GM18951 (cell line): ENCODE data around the gene SCYGR2.

Source experiments
- POLR2A ChIP-seq: IDR thresholded peaks from 4 replicates; pipeline ENCODE4 v1.6.1; 2011; ENCODE audit warnings: mild to moderate bottlenecking; ENCODE audit not compliant: insufficient read length, insufficient read depth; ENCODE audit errors: extremely low read depth
- in situ Hi-C: fragments of 300-500 bp; cut with MboI; formaldehyde crosslinking; loops from one replicate; pipeline ENCODE4 v1.12.0; 2022; ENCODE audit warnings: low sequenced_read_pairs, mixed read lengths, inconsistent platforms; ENCODE audit not compliant: unreplicated experiment

SCYGR2 gene

GRCh38 chr2:227597998-227598397, 695 bp upstream of the SCYGR2 start:
- TF ChIP-seq POLR2A, result no peak
- in situ Hi-C loops, result no loop called here

DNA sequence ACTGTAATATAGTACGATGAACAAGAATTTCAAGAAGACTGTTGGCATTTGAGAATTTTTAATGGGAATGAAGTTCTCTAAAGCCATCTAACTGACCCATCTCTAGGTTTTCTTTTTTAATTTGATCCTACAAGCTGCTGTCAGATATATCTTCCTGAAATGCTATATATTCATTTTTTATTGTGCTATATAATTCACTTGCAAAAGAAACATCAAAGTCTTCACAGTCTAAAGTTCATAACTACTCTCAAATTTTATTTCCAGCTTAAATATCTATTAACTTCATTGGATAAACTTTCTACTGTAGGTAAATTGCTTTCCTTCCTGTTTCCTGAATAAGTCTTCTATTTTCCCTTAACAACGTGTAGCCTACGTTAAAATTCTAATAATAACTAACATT, 3.7 kb downstream of the SCYGR2 start:
- in situ Hi-C loops, result no loop called here
- TF ChIP-seq POLR2A, result no peak

- no peak for TF ChIP-seq POLR2A
- in situ Hi-C loops, result no loop called here
Measured at GRCh38 chr2:227606476-227606875, 7.8 kb downstream of the SCYGR2 start.

DNA sequence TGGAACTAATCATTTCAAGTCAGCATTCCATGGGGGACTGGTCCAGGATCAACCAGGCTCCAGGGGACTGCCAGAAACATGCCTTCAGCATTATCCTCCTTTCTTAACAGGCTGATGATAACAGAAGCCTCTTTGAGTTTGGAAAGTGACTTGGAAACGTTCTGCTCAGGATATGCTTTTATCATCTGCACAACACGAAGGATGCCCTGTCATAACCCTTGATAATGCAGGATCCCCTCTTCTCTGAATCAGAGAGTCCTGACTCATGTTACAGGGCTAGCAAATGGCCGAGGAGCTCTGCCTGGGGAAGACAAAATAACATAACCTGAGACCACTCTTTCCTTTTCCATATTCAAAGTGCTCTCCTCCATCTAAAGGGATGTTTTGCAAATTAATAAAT, 9.2 kb downstream of the SCYGR2 start:
- no peak for TF ChIP-seq POLR2A
- in situ Hi-C loops, result no loop called here

- in situ Hi-C loops, result no loop called here
- no peak for TF ChIP-seq POLR2A
Measured at GRCh38 chr2:227608561-227609338, 10.1 kb downstream of the SCYGR2 start.

GRCh38 chr2:227610123-227610522, 11.4 kb downstream of the SCYGR2 start:
- in situ Hi-C loops, result no loop called here
- no peak for TF ChIP-seq POLR2A

- in situ Hi-C loops, result no loop called here
- TF ChIP-seq POLR2A, result no peak
Measured at GRCh38 chr2:227612546-227613271, 14.0 kb downstream of the SCYGR2 start.

GRCh38 chr2:227613272-227613660, 14.6 kb downstream of the SCYGR2 start:
- no peak for TF ChIP-seq POLR2A
- in situ Hi-C loops, result no loop called here

DNA sequence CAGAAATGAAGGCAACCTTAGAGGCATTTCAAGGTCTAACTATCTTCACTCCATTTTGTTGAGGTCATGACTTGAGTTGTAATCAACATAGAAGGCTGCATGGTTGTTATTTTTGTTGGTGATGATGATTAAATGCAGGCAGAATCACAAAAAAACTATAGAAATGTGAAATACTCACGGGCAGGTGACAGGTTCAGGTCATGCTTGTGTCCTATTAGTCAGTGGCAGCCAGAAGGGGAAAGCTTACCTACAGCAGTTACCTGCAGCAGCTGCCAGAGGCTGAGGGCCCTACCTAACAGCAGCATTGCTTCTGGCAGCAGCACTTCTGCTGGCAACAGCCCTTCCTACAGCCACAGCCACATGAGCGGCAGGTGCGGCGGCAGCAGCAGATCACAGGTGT, 15.6 kb downstream of the SCYGR2 start:
- no peak for TF ChIP-seq POLR2A
- in situ Hi-C loops, result no loop called here

- TF ChIP-seq POLR2A, result no peak
- in situ Hi-C loops, result no loop called here
Measured at GRCh38 chr2:227614740-227615139, 16.0 kb downstream of the SCYGR2 start, which contains the start of gene SCYGR3. TSS of gene SCYGR3 (minus strand) at chr2:227614840. CDS start at chr2:227614840, 0 bp downstream.

DNA sequence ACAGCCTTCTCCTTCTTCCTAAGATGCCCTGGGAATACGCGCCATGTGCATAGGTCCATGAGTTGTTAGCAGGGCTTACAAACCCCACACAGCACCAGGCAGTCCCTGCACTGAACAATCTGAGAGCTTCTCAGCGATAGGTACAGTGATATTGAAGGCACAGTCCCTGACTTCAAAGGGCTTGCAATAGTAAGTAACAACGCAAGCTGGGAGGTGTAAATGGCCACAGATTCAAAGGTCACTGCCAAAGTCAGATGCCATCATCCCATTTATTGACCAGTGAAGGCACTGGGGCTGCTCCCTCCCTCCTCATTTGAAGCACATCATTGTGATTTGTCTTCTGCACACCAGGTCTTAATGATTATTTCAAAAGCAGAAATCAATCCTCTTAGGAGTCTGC, 16.5 kb downstream of the SCYGR2 start:
- no peak for TF ChIP-seq POLR2A

DNA sequence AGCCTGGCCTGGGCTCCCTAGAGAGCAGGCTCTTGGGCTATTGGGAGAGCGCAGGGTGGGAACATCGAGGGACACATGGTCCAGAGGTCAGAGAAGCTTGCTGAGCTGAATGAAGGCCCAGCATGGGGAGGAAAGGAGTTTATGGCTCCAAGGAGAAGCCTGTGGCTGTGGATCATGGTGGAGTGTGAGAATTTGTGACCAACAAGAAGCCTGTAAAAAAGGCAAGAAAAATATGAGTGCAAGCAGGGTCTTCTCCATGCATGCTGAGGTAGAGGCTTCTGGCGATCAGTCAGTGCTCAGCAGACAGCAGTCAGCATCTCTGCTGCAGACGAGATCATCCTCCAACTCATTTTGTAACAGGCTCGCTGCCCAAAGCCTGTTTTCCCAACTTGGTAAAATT, 17.2 kb downstream of the SCYGR2 start:
- TF ChIP-seq POLR2A, result no peak
- in situ Hi-C loops, result no loop called here

More for the DNA sequence above, 16.5 kb downstream of the SCYGR2 start:
- in situ Hi-C loops, result no loop called here

GRCh38 chr2:227616631-227617030, 17.9 kb downstream of the SCYGR2 start:
- in situ Hi-C loops, result no loop called here
- TF ChIP-seq POLR2A, result no peak
